ENCODE results near the gene VASH1. TPM values are rescaled to one million over a fixed set of nuclear protein-coding genes. Genes with fewer than 3 reads are reported as not detected.

Gene VASH1
- total and polyA plus RNA-seq, 2 of the 13 experiments (the other 11 are each of a cell fraction or from before 2014, with no cell fraction given), result 0.11 to 0.24 TPM

DNA sequence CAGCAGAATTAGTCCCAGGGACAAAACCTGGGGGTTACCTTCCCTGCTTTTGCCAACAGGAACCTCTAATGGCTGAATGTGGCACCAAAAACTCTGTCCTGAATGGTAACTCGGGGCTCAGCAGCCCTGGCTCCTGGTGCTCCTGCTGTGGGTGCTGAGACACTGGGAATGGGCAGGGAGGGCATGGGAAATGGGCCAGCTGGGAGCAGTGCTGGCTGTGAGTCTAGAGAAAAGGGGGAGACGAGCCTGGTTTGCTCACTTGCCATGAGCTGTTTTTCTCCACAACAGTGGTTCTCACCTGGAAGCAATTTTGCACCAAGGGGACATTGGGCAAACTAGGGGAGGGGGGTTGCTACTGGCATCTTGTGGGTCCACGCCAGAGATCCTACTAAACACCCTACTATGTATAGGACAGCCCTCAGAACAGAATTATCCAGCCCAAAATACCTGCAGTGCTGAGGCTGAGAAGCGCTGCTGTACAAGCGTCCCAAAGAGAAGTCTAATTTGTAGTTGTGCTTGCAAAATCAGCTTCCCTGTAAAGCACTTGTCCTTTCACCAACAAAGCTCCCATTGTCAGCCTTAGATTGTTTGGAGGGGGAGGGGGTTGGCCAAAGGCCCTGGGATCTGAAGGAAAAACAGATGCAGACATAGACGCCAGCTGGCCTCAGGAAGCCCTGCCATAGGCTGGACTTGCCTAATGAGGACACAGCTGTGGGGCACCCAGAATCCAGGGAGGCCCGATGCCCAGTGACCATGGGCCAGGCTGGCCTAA lies 68.6 kb downstream of the VASH1 start (continued):
- TF ChIP-seq, protein P1, sequence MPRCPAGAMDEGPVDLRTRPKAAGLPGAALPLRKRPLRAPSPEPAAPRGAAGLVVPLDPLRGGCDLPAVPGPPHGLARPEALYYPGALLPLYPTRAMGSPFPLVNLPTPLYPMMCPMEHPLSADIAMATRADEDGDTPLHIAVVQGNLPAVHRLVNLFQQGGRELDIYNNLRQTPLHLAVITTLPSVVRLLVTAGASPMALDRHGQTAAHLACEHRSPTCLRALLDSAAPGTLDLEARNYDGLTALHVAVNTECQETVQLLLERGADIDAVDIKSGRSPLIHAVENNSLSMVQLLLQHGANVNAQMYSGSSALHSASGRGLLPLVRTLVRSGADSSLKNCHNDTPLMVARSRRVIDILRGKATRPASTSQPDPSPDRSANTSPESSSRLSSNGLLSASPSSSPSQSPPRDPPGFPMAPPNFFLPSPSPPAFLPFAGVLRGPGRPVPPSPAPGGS (CRISPR knock-in tag; IDR thresholded peaks at IDR 0.05), result no peak
- TF ChIP-seq, protein P2, sequence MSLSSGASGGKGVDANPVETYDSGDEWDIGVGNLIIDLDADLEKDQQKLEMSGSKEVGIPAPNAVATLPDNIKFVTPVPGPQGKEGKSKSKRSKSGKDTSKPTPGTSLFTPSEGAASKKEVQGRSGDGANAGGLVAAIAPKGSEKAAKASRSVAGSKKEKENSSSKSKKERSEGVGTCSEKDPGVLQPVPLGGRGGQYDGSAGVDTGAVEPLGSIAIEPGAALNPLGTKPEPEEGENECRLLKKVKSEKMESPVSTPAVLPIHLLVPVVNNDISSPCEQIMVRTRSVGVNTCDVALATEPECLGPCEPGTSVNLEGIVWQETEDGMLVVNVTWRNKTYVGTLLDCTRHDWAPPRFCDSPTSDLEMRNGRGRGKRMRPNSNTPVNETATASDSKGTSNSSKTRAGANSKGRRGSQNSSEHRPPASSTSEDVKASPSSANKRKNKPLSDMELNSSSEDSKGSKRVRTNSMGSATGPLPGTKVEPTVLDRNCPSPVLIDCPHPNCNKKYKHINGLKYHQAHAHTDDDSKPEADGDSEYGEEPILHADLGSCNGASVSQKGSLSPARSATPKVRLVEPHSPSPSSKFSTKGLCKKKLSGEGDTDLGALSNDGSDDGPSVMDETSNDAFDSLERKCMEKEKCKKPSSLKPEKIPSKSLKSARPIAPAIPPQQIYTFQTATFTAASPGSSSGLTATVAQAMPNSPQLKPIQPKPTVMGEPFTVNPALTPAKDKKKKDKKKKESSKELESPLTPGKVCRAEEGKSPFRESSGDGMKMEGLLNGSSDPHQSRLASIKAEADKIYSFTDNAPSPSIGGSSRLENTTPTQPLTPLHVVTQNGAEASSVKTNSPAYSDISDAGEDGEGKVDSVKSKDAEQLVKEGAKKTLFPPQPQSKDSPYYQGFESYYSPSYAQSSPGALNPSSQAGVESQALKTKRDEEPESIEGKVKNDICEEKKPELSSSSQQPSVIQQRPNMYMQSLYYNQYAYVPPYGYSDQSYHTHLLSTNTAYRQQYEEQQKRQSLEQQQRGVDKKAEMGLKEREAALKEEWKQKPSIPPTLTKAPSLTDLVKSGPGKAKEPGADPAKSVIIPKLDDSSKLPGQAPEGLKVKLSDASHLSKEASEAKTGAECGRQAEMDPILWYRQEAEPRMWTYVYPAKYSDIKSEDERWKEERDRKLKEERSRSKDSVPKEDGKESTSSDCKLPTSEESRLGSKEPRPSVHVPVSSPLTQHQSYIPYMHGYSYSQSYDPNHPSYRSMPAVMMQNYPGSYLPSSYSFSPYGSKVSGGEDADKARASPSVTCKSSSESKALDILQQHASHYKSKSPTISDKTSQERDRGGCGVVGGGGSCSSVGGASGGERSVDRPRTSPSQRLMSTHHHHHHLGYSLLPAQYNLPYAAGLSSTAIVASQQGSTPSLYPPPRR (CRISPR knock-in tag; IDR thresholded peaks at IDR 0.05; ENCODE audit: borderline replicate concordance), result peak; percentile 17; the same call in 1 of the 2 replicates
- TF ChIP-seq SOX5 (CRISPR knock-in tag; IDR thresholded peaks at IDR 0.05; ENCODE audit: borderline replicate concordance) (peak; percentile 87), GATAD1 (CRISPR knock-in tag; IDR thresholded peaks at IDR 0.05) (no peak), ZNF572 (CRISPR knock-in tag; IDR thresholded peaks at IDR 0.05) (0 out of 2 replicates have a peak, but pooled peaks have one; percentile 65), ZNF432 (CRISPR knock-in tag; IDR thresholded peaks at IDR 0.05; ENCODE audit: borderline replicate concordance) (no peak), GABPB1 (CRISPR knock-in tag; IDR thresholded peaks at IDR 0.05) (no peak), ZNF569 (CRISPR knock-in tag; IDR thresholded peaks at IDR 0.05; ENCODE audit: borderline replicate concordance) (no peak), SRSF4 (IDR thresholded peaks at IDR 0.05; ENCODE audit: low read depth, low read length, poor library complexity, severe bottlenecking) (no peak), IRF1 (CRISPR knock-in tag; IDR thresholded peaks at IDR 0.05; ENCODE audit: low read depth) (no peak), MAF1 (CRISPR knock-in tag; IDR thresholded peaks at IDR 0.05; ENCODE audit: borderline replicate concordance) (no peak), ZNF781 (CRISPR knock-in tag; IDR thresholded peaks at IDR 0.05; ENCODE audit: borderline replicate concordance, not compliant biosample characterization) (no peak), ARID3A (IDR thresholded peaks at IDR 0.05; ENCODE audit: low read depth, low read length) (no peak), ZBTB8A (CRISPR knock-in tag; IDR thresholded peaks at IDR 0.05; ENCODE audit: borderline replicate concordance, low read depth) (no peak), ZNF7 (CRISPR knock-in tag; IDR thresholded peaks at IDR 0.05) (no peak)
- TF ChIP-seq, protein P3, sequence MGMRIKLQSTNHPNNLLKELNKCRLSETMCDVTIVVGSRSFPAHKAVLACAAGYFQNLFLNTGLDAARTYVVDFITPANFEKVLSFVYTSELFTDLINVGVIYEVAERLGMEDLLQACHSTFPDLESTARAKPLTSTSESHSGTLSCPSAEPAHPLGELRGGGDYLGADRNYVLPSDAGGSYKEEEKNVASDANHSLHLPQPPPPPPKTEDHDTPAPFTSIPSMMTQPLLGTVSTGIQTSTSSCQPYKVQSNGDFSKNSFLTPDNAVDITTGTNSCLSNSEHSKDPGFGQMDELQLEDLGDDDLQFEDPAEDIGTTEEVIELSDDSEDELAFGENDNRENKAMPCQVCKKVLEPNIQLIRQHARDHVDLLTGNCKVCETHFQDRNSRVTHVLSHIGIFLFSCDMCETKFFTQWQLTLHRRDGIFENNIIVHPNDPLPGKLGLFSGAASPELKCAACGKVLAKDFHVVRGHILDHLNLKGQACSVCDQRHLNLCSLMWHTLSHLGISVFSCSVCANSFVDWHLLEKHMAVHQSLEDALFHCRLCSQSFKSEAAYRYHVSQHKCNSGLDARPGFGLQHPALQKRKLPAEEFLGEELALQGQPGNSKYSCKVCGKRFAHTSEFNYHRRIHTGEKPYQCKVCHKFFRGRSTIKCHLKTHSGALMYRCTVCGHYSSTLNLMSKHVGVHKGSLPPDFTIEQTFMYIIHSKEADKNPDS (CRISPR knock-in tag; IDR thresholded peaks at IDR 0.05), result no peak
